Esophagus squamous epithelium (tissue), 5 donors: ENCODE results near the gene IFITM1. TPM values are rescaled to one million over a fixed set of nuclear protein-coding genes. Genes with fewer than 3 reads are reported as not detected.

Source experiments
- DNase-seq: peaks from one replicate; lab custom pipeline; 2025; lab: John Stamatoyannopoulos, UW
- H3K27ac ChIP-seq, 4 donors: fragments of 200-600 bp; sonication (generic); one replicate each; pipeline ENCODE4 v1.5.1; 2016 to 2019; ENCODE audit warnings: mild to moderate bottlenecking in 1 of 4
- H3K27me3 ChIP-seq, 4 donors: fragments of 200-600 bp; sonication (generic); 1 replicate in 3 of 4; 2 replicates in 1 of 4; pipeline versions ENCODE4 v1.5.1 to v1.6.0; 2017 to 2021; ENCODE audit warnings: antibody characterized with exemption in 1 of 4
- H3K36me3 ChIP-seq, 3 donors: fragments of 200-600 bp; sonication (generic); one replicate each; pipeline ENCODE4 v1.5.1; 2016 to 2019
- H3K4me1 ChIP-seq, 3 donors: fragments of 200-600 bp; sonication (generic); one replicate each; pipeline ENCODE4 v1.5.1; 2017 to 2019
- H3K4me3 ChIP-seq, 4 donors: fragments of 200-600 bp; sonication (generic); 1 replicate in 3 of 4; 2 replicates in 1 of 4; pipeline ENCODE4 v1.5.1; 2016 to 2019; ENCODE audit warnings: mild to moderate bottlenecking in 2 of 4, moderate library complexity in 1 of 4
- H3K9me3 ChIP-seq, 3 donors: fragments of 200-600 bp; sonication (generic); one replicate each; pipeline ENCODE4 v1.5.1; 2016 to 2019
- POLR2A ChIP-seq, 4 donors: fragments of 450-650 bp; IDR thresholded peaks; one replicate each; pipeline ENCODE4 v1.6.1; 2017; ENCODE audit warnings: antibody characterized with exemption in 4 of 4, mild to moderate bottlenecking in 4 of 4, moderate library complexity in 3 of 4
- WGBS, 2 donors: methylation state at CpG; one replicate each; pipeline ENCODE4 v1.1.5; 2018; 5-methylcytosine and 5-hydroxymethylcytosine counted together
- intact Hi-C: fragments of 100-400 bp; cut with DNase I; formaldehyde crosslinking; loops from one replicate; pipeline ENCODE4 v1.15.0; 2022
- total RNA-seq, 4 donors: library from RNA; depleted of rRNA; stranded (reverse); fragments of >200 nt; gene quantifications; one replicate each; pipeline ENCODE4 v1.1.0, GENCODE V29; 2016
- TF ChIP-seq, protein P1 (sequence below), 6 experiments: fragments of 450-650 bp in 4 of 6; fragments of 200-600 bp in 2 of 6; sonication (generic) in 2 of 6; IDR thresholded peaks; one replicate each; pipeline ENCODE4 v1.5.1; 2016 to 2019; ENCODE audit warnings: antibody characterized with exemption in 6 of 6, mild to moderate bottlenecking in 4 of 6, moderate library complexity in 4 of 6
- donor health status: DM: yes; HTN: yes; CAD: no.

IFITM1 gene
- total RNA-seq, 4 donors from 2014 or later: 26.3 to 133 (median 60.0) TPM

DNA sequence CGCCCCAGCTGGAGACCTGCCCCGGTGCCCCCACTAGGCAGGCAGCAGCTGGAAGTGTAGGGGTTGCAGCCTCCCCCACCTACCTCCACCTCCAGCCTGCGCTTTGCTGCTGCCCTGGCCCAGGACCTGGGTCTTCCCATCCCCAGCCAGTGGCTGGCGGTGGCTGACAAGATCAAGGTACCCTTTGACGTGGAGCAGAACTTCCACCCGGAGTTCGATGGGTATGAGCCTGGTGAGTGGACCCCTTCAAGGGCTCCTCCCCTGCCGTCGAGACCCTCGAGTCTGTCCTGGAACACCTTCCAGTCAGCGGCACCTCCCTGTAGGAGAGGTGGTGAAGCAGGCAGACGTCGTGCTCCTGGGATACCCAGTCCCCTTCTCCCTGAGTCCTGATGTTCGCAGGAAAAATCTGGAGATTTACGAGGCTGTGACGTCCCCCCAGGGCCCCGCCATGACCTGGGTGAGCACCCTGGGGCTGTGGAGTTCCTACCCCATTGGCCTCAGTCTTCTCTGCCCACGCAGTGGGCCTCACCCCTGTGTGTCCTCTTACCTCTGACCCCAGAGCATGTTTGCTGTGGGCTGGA, 20.5 kb upstream of the IFITM1 start:
- Histone ChIP-seq H3K4me3 (no peak overlapping the region), H3K27ac (no peak overlapping the region), H3K4me1 (peaks cover 13 to 33% (median 13%) of the 10 kb centered on the region in 3 donors), H3K27me3 (peaks cover 0 to 33% (median under 1%) of the 10 kb centered on the region in 4 donors), H3K9me3 (no peaks in the 10 kb centered on the region), H3K36me3 (peaks cover 0 to 32% (median 0%) of the 10 kb centered on the region in 3 donors)
- intact Hi-C loops: no loop called here
- no peak for DNase-seq
- TF ChIP-seq POLR2A (IDR thresholded peaks at IDR 0.05): no peak
- TF ChIP-seq, protein P1, sequence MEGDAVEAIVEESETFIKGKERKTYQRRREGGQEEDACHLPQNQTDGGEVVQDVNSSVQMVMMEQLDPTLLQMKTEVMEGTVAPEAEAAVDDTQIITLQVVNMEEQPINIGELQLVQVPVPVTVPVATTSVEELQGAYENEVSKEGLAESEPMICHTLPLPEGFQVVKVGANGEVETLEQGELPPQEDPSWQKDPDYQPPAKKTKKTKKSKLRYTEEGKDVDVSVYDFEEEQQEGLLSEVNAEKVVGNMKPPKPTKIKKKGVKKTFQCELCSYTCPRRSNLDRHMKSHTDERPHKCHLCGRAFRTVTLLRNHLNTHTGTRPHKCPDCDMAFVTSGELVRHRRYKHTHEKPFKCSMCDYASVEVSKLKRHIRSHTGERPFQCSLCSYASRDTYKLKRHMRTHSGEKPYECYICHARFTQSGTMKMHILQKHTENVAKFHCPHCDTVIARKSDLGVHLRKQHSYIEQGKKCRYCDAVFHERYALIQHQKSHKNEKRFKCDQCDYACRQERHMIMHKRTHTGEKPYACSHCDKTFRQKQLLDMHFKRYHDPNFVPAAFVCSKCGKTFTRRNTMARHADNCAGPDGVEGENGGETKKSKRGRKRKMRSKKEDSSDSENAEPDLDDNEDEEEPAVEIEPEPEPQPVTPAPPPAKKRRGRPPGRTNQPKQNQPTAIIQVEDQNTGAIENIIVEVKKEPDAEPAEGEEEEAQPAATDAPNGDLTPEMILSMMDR (IDR thresholded peaks at IDR 0.05): no peak
- WGBS, 2 donors: 81 to 100% methylated on average over 1 to 6 of the region's 18 CpGs

DNA sequence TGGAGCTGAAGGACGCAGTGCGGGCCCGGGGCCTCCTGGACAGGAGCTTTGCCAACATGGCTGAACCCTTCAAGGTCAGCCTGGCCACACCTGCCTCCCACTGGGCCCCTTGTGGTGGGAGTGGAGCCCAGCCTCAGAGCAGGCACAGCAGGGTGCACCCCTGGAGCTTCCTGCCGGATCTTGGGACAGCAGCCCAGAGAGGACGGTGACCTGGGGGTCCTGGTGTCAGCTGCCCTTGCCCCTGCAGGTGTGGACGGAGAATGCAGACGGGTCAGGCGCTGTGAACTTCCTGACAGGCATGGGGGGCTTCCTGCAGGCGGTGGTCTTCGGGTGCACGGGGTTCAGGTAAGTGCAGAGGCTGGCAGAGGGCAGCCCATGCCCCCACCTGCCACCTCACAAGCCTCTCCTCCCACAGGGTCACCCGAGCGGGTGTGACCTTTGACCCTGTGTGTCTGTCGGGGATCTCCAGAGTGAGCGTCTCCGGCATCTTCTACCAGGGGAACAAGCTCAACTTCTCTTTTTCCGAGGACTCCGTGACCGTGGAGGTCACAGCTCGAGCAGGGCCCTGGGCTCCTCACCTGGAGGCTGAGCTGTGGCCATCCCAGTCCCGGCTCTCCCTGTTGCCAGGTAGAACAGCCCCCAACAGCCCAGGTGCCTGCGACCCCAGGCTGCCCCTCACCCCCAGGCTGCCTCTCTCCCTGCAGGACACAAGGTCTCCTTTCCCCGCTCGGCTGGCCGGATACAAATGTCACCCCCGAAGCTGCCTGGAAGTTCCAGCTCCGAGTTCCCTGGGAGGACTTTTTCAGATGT, 19.8 kb upstream of the IFITM1 start:
- Histone ChIP-seq H3K4me3 (no peak overlapping the region), H3K36me3 (peaks cover 0 to 32% (median 0%) of the 10 kb centered on the region in 3 donors), H3K27ac (no peak overlapping the region), H3K4me1 (peaks cover 12 to 36% (median 13%) of the 10 kb centered on the region in 3 donors), H3K9me3 (no peaks in the 10 kb centered on the region), H3K27me3 (peaks cover 0 to 36% (median 4%) of the 10 kb centered on the region in 4 donors)
- no peak for DNase-seq
- TF ChIP-seq, protein P1 (IDR thresholded peaks at IDR 0.05): no peak
- TF ChIP-seq POLR2A (IDR thresholded peaks at IDR 0.05): no peak
- 87 to 92% methylated on average over 6 to 12 of the region's 27 CpGs for WGBS, 2 donors
- intact Hi-C loops: no loop called here

DNA sequence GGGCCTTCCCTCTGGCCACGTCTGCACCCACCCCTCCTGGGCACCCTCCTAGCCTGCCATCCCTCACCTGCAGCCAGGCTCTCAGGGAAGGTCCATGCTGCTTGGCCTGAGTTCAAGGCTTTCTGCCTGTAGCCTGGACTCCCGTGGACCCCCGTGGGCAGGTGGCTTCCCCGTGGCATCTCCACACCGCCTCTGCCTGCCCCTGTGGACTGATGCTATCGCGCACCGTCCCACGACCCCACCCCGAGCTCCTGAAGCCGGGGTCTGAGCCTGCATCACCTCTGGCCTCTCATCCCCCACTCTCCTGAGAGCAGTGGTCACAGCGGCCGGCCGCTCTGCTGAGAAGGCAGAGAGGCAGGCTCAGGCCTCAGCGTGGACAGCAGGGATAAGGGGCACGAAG, 19.1 kb upstream of the IFITM1 start:
- WGBS, 2 donors: 100% methylated on average over 1 to 2 of the region's 16 CpGs
- intact Hi-C loops: no loop called here

DNA sequence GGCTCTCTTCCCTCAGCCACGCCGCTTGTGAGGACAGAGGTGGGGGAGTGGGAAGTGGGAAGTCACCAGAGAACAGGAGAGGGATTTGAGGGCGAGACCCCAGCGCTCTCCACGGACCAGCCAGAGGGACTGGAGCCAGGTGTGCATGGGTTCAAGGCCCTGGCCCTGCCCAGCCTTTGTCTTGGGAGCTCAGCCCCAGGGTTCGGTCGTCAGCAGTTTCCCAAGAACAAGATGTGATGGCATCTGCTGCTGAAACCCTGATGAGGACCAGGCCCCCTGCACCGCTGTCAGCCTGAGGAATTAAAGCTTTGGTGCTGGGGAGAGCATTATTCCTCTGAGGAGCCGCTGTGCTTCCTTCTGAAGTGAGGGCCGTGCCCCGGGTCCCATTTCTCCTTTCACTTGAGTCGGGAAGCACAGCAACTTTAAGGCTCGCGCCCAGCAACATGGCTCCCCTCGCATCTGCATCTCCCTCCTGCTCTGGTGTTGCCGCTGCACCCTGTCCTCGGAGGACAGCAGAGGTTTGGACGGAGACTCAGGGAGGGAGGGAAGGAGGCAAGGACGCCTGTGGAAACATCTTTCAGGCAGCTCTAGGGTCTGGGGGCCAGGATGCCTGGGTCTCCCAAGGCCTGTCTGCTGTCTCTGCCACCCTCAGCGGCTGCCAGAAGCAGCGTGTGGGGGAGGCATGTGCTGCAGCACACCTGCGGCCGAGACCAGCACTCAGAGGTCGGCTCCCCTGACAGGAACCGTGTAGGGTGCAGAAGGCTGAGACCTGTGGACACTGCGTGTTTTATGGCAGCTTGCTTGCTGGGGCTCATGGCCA, 18.3 kb upstream of the IFITM1 start:
- H3K9me3 ChIP-seq: no peaks in the 10 kb centered on the region
- H3K4me1 ChIP-seq: peaks cover 3 to 28% (median 16%) of the 10 kb centered on the region in 3 donors
- TF ChIP-seq, protein P1 (IDR thresholded peaks at IDR 0.05): no peak
- no peak for TF ChIP-seq POLR2A (IDR thresholded peaks at IDR 0.05)
- peaks cover 0 to 32% (median 0%) of the 10 kb centered on the region in 3 donors for H3K36me3 ChIP-seq
- H3K27ac ChIP-seq: no peak overlapping the region
- intact Hi-C loops: no loop called here
- H3K4me3 ChIP-seq: no peak overlapping the region
- no peak for DNase-seq
- peaks cover 0 to 51% (median 8%) of the 10 kb centered on the region in 4 donors for H3K27me3 ChIP-seq
- WGBS, 2 donors: 71 to 76% methylated on average over 7 to 13 of the region's 26 CpGs

More for the DNA sequence above, 19.1 kb upstream of the IFITM1 start:
- Histone ChIP-seq H3K4me1 (peaks cover 7 to 32% (median 15%) of the 10 kb centered on the region in 3 donors), H3K27me3 (peaks cover 0 to 43% (median 7%) of the 10 kb centered on the region in 4 donors), H3K27ac (no peak overlapping the region), H3K36me3 (peaks cover 0 to 32% (median 0%) of the 10 kb centered on the region in 3 donors), H3K9me3 (no peaks in the 10 kb centered on the region), H3K4me3 (no peak overlapping the region)
- DNase-seq: no peak
- no peak for TF ChIP-seq POLR2A (IDR thresholded peaks at IDR 0.05)
